ENCODE measurements around the gene CCL1.

GRCh38 chr17:34368946-34369500 is 6.0 kb upstream of the CCL1 start:
- TF ChIP-seq, protein P1, sequence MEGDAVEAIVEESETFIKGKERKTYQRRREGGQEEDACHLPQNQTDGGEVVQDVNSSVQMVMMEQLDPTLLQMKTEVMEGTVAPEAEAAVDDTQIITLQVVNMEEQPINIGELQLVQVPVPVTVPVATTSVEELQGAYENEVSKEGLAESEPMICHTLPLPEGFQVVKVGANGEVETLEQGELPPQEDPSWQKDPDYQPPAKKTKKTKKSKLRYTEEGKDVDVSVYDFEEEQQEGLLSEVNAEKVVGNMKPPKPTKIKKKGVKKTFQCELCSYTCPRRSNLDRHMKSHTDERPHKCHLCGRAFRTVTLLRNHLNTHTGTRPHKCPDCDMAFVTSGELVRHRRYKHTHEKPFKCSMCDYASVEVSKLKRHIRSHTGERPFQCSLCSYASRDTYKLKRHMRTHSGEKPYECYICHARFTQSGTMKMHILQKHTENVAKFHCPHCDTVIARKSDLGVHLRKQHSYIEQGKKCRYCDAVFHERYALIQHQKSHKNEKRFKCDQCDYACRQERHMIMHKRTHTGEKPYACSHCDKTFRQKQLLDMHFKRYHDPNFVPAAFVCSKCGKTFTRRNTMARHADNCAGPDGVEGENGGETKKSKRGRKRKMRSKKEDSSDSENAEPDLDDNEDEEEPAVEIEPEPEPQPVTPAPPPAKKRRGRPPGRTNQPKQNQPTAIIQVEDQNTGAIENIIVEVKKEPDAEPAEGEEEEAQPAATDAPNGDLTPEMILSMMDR (IDR thresholded peaks at IDR 0.05; ENCODE audit: borderline replicate concordance, extremely low read depth, low read length, poor library complexity, severe bottlenecking) = no peak
- no peak for TF ChIP-seq EZH2 (IDR thresholded peaks at IDR 0.05; ENCODE audit: borderline replicate concordance, low read depth, low read length, severe bottlenecking)

Data from DND-41 (cell line).